Gastroesophageal sphincter (tissue), 3 donors: Measurements from ENCODE around the gene LIN28B.

Source experiments
- CTCF ChIP-seq, 4 experiments: fragments of 200-600 bp in 2 of 4; fragments of 450-650 bp in 2 of 4; sonication (generic) in 1 of 4; IDR thresholded peaks; one replicate each; pipeline ENCODE4 v1.5.1; 2017 to 2019; ENCODE audit warnings: antibody characterized with exemption in 4 of 4, mild to moderate bottlenecking in 2 of 4, moderate library complexity in 2 of 4
- POLR2A ChIP-seq, 2 donors: fragments of 450-650 bp; IDR thresholded peaks; one replicate each; pipeline ENCODE4 v1.6.1; 2017; ENCODE audit warnings: antibody characterized with exemption in 2 of 2, mild to moderate bottlenecking in 2 of 2, moderate library complexity in 1 of 2

- TF ChIP-seq POLR2A (IDR thresholded peaks at IDR 0.05), result no peak
- TF ChIP-seq CTCF (IDR thresholded peaks at IDR 0.05), result no peak
These were observed 4.0 kb upstream of the LIN28B start for GRCh38 chr6:104952911-104953399.
